ENCODE results near the gene NECAB2.

The NECAB2 gene

GRCh38 chr16:83968306-83968851 lies 335 bp downstream of the NECAB2 start:
- no peak for DNase-seq

- DNase-seq: no peak
Measured at GRCh38 chr16:83968891-83969649, 1.0 kb downstream of the NECAB2 start.

GRCh38 chr16:83969771-83970429 lies 1.9 kb downstream of the NECAB2 start:
- DNase-seq: no peak

- no peak for DNase-seq
Measured at GRCh38 chr16:83970430-83970815, 2.4 kb downstream of the NECAB2 start.

GRCh38 chr16:83971165-83972130 lies 3.4 kb downstream of the NECAB2 start:
- DNase-seq: no peak

GRCh38 chr16:83972256-83973008 lies 4.4 kb downstream of the NECAB2 start:
- DNase-seq: no peak

DNA sequence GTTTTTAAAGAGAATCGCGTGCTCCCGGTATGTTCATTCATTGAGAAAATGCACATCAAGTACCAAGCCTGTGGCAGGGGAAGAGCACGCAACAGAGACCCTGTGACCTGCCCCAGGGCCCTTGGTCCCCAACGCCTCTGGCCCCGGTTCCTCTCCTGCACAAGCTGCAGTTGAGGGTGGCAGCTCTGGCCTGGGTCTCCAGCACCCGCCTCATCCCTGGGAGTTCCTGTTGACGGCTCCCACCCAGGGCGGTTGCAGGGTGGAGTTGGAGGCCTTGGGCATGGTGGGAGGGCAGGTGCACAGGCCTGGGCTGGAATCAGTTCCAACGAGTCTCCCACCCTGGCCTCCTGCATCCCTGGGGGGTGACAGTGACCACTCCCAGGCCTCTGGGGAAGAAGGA lies 5.0 kb downstream of the NECAB2 start:
- no peak for DNase-seq

GRCh38 chr16:83973581-83974385 lies 5.7 kb downstream of the NECAB2 start:
- no peak for DNase-seq

GRCh38 chr16:83974475-83974874 lies 6.4 kb downstream of the NECAB2 start:
- DNase-seq: no peak

GRCh38 chr16:83975590-83976260 lies 7.7 kb downstream of the NECAB2 start:
- no peak for DNase-seq

GRCh38 chr16:83977056-83977815 lies 9.2 kb downstream of the NECAB2 start:
- DNase-seq: no peak

GRCh38 chr16:83978401-83978904 lies 10.4 kb downstream of the NECAB2 start:
- no peak for DNase-seq

DNA sequence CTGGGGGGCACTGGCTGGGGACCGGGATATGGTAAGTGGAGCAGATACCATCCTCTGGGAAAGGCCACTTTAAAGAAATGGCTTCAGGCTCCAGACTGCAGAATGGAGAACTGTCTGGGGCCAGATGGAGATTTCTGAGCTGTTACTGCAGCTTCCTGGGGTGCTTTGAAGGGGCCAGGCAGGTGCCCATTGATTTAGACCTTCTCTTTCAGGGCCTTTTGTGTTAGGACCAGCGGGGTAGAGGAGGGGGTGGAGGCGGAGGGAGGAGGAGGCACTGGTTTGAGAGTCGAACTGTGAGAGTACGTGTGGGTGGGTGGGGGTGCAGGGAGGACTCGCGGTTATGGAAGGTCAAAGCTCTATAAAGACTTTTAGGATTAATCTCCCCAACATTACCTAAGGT lies 11.4 kb downstream of the NECAB2 start:
- no peak for DNase-seq

GRCh38 chr16:83980794-83981193 lies 12.8 kb downstream of the NECAB2 start:
- DNase-seq: no peak

- DNase-seq: no peak
Measured at GRCh38 chr16:83981799-83982198, 13.8 kb downstream of the NECAB2 start.

GRCh38 chr16:83983491-83983890 lies 15.4 kb downstream of the NECAB2 start:
- no peak for DNase-seq

DNA sequence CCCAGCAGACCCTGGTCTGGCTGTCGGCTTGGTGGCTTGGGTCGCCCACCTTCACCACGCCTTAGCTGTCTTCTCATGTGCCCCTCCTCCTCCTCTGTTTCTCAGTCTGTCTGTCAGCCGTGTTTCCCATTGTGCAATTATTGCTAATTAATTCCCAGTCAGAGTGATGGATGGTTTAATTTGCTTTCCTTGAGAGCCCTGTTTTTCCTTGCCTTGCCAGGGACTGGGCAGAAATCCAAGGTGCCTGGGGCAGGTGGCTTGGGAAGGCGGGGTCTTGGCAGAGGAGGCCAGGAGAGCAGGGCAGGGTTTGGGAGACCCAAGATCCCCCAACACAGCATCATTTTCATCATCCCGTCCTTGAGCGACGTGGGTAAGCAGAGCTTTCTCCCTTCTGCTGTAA lies 21.3 kb downstream of the NECAB2 start:
- peak; percentile 57 for DNase-seq

- no peak for DNase-seq
Measured at GRCh38 chr16:83990492-83990891, 22.4 kb downstream of the NECAB2 start.

DNA sequence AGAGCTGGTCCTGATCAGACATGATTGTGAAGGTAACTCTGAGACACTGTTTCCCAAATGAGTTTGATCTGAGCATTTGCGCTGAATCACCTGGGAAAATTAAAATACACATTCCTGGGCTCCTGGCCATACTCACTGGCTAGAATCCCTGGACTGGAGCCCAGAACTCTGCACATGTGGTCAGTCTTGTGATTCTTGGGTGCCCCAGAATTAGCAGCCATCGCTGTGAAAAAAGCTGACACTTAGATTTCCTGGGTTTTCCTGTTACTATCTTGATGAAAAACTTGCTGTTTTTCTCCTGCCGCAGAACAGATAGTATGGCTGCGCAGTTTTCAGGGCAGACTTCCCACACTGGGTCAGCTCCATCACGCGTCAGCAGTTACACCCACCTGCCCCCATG lies 24.6 kb downstream of the NECAB2 start:
- DNase-seq: no peak

- DNase-seq: no peak
Measured at GRCh38 chr16:83994087-83994486, 26.0 kb downstream of the NECAB2 start.

Data from DMS79 (cell line).